HUES64 (cell line): ENCODE results near the gene IGF2.

Experiments used
- H3K27ac ChIP-seq: 2 replicates; pipeline ENCODE4 v1.7.0; 2013; ENCODE audit warnings: low read depth, low read length, inconsistent platforms
- H3K27me3 ChIP-seq: 2 replicates; pipeline ENCODE4 v1.6.1; 2013; ENCODE audit warnings: mild to moderate bottlenecking, low read length; ENCODE audit not compliant: insufficient read depth
- H3K36me3 ChIP-seq: 2 replicates; pipeline ENCODE4 v1.6.1; 2013; ENCODE audit warnings: mild to moderate bottlenecking, low read length; ENCODE audit not compliant: insufficient read depth
- H3K4me1 ChIP-seq: 2 replicates; pipeline ENCODE4 v1.6.1; 2013; ENCODE audit warnings: mild to moderate bottlenecking, low read length, moderate library complexity; ENCODE audit not compliant: insufficient read depth
- H3K4me3 ChIP-seq: 2 replicates; pipeline ENCODE4 v1.5.1; 2013; ENCODE audit warnings: mild to moderate bottlenecking, low read length, moderate library complexity
- H3K9ac ChIP-seq: 2 replicates; pipeline ENCODE4 v1.6.1; 2013; ENCODE audit warnings: mild to moderate bottlenecking, low read depth, low read length
- H3K9me3 ChIP-seq: 2 replicates; pipeline ENCODE4 v1.6.1; 2013; ENCODE audit warnings: low read depth, low read length; ENCODE audit not compliant: insufficient read depth
- WGBS: fragments of 150-250, 120-280 bp; methylation state at CpG from one replicate; pipeline ENCODE4 v1.1.7; 2013; ENCODE audit warnings: missing lambda C conversion rate; 5-methylcytosine and 5-hydroxymethylcytosine counted together

Gene IGF2

GRCh38 chr11:2115308-2115707 lies 23.9 kb downstream of the IGF2 start:
- Histone ChIP-seq H3K4me3 (no peak overlapping the region), H3K4me1 (0 out of 2 replicates have a peak, but pooled peaks cover 3% of the 10 kb centered on the region), H3K9me3 (peaks cover 7% of the 10 kb centered on the region), H3K27me3 (no peaks in the 10 kb centered on the region), H3K27ac (no peak overlapping the region), H3K36me3 (no peaks in the 10 kb centered on the region), H3K9ac (no peak overlapping the region)
- 94% methylated on average over 12 of the region's 12 CpGs for WGBS

- H3K27ac ChIP-seq, result no peak overlapping the region
- 0 out of 2 replicates have a peak, but pooled peaks cover 3% of the 10 kb centered on the region for H3K4me1 ChIP-seq
- H3K36me3 ChIP-seq, result no peaks in the 10 kb centered on the region
- no peak overlapping the region for H3K9ac ChIP-seq
- no peaks in the 10 kb centered on the region for H3K27me3 ChIP-seq
- H3K4me3 ChIP-seq, result no peak overlapping the region
- H3K9me3 ChIP-seq, result peaks cover 7% of the 10 kb centered on the region
- WGBS, result 91% methylated on average over 32 of the region's 32 CpGs
Measured at GRCh38 chr11:2114430-2115241, 24.6 kb downstream of the IGF2 start.

GRCh38 chr11:2113776-2114175 lies 25.4 kb downstream of the IGF2 start:
- WGBS, result 93% methylated on average over 10 of the region's 11 CpGs
- Histone ChIP-seq H3K27ac (no peak overlapping the region), H3K4me1 (0 out of 2 replicates have a peak, but pooled peaks cover 3% of the 10 kb centered on the region), H3K36me3 (no peaks in the 10 kb centered on the region), H3K9me3 (peaks cover 7% of the 10 kb centered on the region), H3K4me3 (no peak overlapping the region), H3K27me3 (no peaks in the 10 kb centered on the region), H3K9ac (no peak overlapping the region)

GRCh38 chr11:2110521-2110920 lies 28.7 kb downstream of the IGF2 start:
- WGBS, result 92% methylated on average over 12 of the region's 12 CpGs
- Histone ChIP-seq H3K9ac (no peak overlapping the region), H3K27me3 (no peaks in the 10 kb centered on the region), H3K4me1 (0 out of 2 replicates have a peak, but pooled peaks cover 3% of the 10 kb centered on the region), H3K4me3 (no peak overlapping the region), H3K27ac (no peak overlapping the region), H3K9me3 (no peaks in the 10 kb centered on the region), H3K36me3 (no peaks in the 10 kb centered on the region)

- Histone ChIP-seq H3K4me3 (no peak overlapping the region), H3K27ac (no peak overlapping the region), H3K4me1 (0 out of 2 replicates have a peak, but pooled peaks cover 3% of the 10 kb centered on the region), H3K9ac (no peak overlapping the region), H3K27me3 (no peaks in the 10 kb centered on the region), H3K9me3 (no peaks in the 10 kb centered on the region), H3K36me3 (no peaks in the 10 kb centered on the region)
- 57% methylated on average over 14 of the region's 14 CpGs for WGBS
Measured at GRCh38 chr11:2109541-2110019, 29.6 kb downstream of the IGF2 start.

- Histone ChIP-seq H3K9ac (no peak overlapping the region), H3K4me1 (0 out of 2 replicates have a peak, but pooled peaks cover 3% of the 10 kb centered on the region), H3K4me3 (no peak overlapping the region), H3K27me3 (no peaks in the 10 kb centered on the region), H3K27ac (no peak overlapping the region), H3K9me3 (no peaks in the 10 kb centered on the region), H3K36me3 (no peaks in the 10 kb centered on the region)
- 89% methylated on average over 23 of the region's 23 CpGs for WGBS
Measured at GRCh38 chr11:2108675-2109491, 30.3 kb downstream of the IGF2 start.

GRCh38 chr11:2107941-2108630 lies 31.1 kb downstream of the IGF2 start:
- H3K9ac ChIP-seq, result no peak overlapping the region
- H3K27ac ChIP-seq, result no peak overlapping the region
- H3K9me3 ChIP-seq, result no peaks in the 10 kb centered on the region
- no peaks in the 10 kb centered on the region for H3K36me3 ChIP-seq
- no peaks in the 10 kb centered on the region for H3K27me3 ChIP-seq
- no peaks in the 10 kb centered on the region for H3K4me1 ChIP-seq
- H3K4me3 ChIP-seq, result no peak overlapping the region
- 94% methylated on average over 8 of the region's 8 CpGs for WGBS

- 91% methylated on average over 4 of the region's 4 CpGs for WGBS
- no peaks in the 10 kb centered on the region for H3K36me3 ChIP-seq
- no peaks in the 10 kb centered on the region for H3K9me3 ChIP-seq
- H3K4me1 ChIP-seq, result no peaks in the 10 kb centered on the region
- H3K9ac ChIP-seq, result no peak overlapping the region
- no peaks in the 10 kb centered on the region for H3K27me3 ChIP-seq
- H3K27ac ChIP-seq, result no peak overlapping the region
- H3K4me3 ChIP-seq, result no peak overlapping the region
Measured at GRCh38 chr11:2107521-2107920, 31.7 kb downstream of the IGF2 start.

- H3K27me3 ChIP-seq, result no peaks in the 10 kb centered on the region
- no peaks in the 10 kb centered on the region for H3K9me3 ChIP-seq
- WGBS, result 86% methylated on average over 1 of the region's 1 CpG
- no peaks in the 10 kb centered on the region for H3K36me3 ChIP-seq
- H3K4me3 ChIP-seq, result no peak overlapping the region
- no peak overlapping the region for H3K27ac ChIP-seq
- no peak overlapping the region for H3K9ac ChIP-seq
- H3K4me1 ChIP-seq, result no peaks in the 10 kb centered on the region
Measured at GRCh38 chr11:2106583-2107209, 32.5 kb downstream of the IGF2 start.

- Histone ChIP-seq H3K27me3 (no peaks in the 10 kb centered on the region), H3K36me3 (no peaks in the 10 kb centered on the region), H3K9ac (no peak overlapping the region), H3K4me3 (no peak overlapping the region), H3K27ac (no peak overlapping the region), H3K9me3 (no peaks in the 10 kb centered on the region), H3K4me1 (no peaks in the 10 kb centered on the region)
- WGBS, result 94% methylated on average over 7 of the region's 7 CpGs
Measured at GRCh38 chr11:2105511-2105910, 33.7 kb downstream of the IGF2 start.
